GM19455 (cell line): ENCODE data around the gene ADARB2.
"Not testable (repeated sequence)": the region's sequence is repeated elsewhere in the genome, so short reads cannot be mapped to it uniquely, and the experiment has no call there.

Experiments used
- ATAC-seq: cut with Tn5 transposase; IDR thresholded peaks from one replicate; pipeline ENCODE4 v1.9.1; 2021; ENCODE audit not compliant: unreplicated experiment

ADARB2 gene

GRCh38 chr10:1737222-1738061 is at the start of gene ADARB2:
ADARB2 (minus strand) TSS chr10:1737525.
- ATAC-seq: peak; percentile 56

GRCh38 chr10:1785835-1786234 is 48.5 kb upstream of the ADARB2 start:
- ATAC-seq: no peak

- no peak for ATAC-seq
These were observed 45.5 kb upstream of the ADARB2 start for GRCh38 chr10:1782841-1783240.

GRCh38 chr10:1779796-1780195 is 42.5 kb upstream of the ADARB2 start:
- no peak for ATAC-seq

GRCh38 chr10:1778375-1778969 is 41.1 kb upstream of the ADARB2 start:
- no peak for ATAC-seq

GRCh38 chr10:1776127-1776662 is 38.9 kb upstream of the ADARB2 start:
- ATAC-seq: no peak

GRCh38 chr10:1774796-1775195 is 37.5 kb upstream of the ADARB2 start:
- ATAC-seq: no peak

- not testable (repeated sequence) for ATAC-seq
These were observed 35.9 kb upstream of the ADARB2 start for GRCh38 chr10:1773204-1773603.

GRCh38 chr10:1766049-1766448 is 28.7 kb upstream of the ADARB2 start:
- no peak for ATAC-seq

GRCh38 chr10:1762076-1762475 is 24.8 kb upstream of the ADARB2 start:
- ATAC-seq: no peak

GRCh38 chr10:1754506-1755153 is 17.3 kb upstream of the ADARB2 start:
- ATAC-seq: no peak

- no peak for ATAC-seq
These were observed 14.8 kb upstream of the ADARB2 start for GRCh38 chr10:1752153-1752552.

- no peak for ATAC-seq
These were observed 10.3 kb upstream of the ADARB2 start for GRCh38 chr10:1747590-1748157.

GRCh38 chr10:1746796-1747195 is 9.5 kb upstream of the ADARB2 start:
- no peak for ATAC-seq

GRCh38 chr10:1745780-1746456 is 8.6 kb upstream of the ADARB2 start:
- ATAC-seq: no peak

GRCh38 chr10:1744524-1744923 is 7.2 kb upstream of the ADARB2 start:
- ATAC-seq: no peak

- ATAC-seq: no peak
These were observed 5.8 kb upstream of the ADARB2 start for GRCh38 chr10:1743141-1743540.

GRCh38 chr10:1741450-1741849 is 4.1 kb upstream of the ADARB2 start:
- ATAC-seq: no peak

- ATAC-seq: no peak
These were observed 2.4 kb upstream of the ADARB2 start for GRCh38 chr10:1739751-1740150.

- no peak for ATAC-seq
These were observed 1.6 kb upstream of the ADARB2 start for GRCh38 chr10:1738950-1739349.

GRCh38 chr10:1736972-1737221 is 428 bp downstream of the ADARB2 start:
- ATAC-seq: no peak
